ENCODE data around the gene EFCAB8.

Gene EFCAB8

DNA sequence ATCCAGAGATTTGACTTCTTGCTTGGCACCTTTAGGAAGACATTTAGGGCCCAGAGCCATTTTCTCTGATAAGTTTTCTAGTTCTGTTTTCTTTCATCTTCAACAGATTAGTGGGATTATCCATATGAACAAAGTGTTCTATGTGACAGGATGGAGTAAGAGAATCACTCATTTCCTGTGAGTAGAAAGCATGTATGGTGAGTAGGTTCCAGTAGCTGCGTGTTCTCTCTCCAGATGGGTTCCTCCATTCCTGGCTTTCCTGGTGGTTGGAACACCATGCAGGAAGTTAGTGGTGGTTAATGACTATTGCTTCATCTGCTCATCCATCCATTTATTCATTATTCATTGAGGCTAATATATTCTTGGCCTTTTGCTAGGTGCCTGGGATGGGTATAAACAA is 54.0 kb downstream of the EFCAB8 start:
- H3K27me3 ChIP-seq (ENCODE audit: insufficient read depth, low read length): peaks cover 3% of the 10 kb centered on the region
- no peaks in the 10 kb centered on the region for H3K4me1 ChIP-seq (ENCODE audit: insufficient read depth, low read length)
- no peak overlapping the region for H3K4me3 ChIP-seq (ENCODE audit: low read length)
- H3K36me3 ChIP-seq (ENCODE audit: insufficient read depth, low read length): no peaks in the 10 kb centered on the region
- H3K9me3 ChIP-seq (ENCODE audit: low read length): no peaks in the 10 kb centered on the region
- no peak overlapping the region for H2AFZ ChIP-seq (ENCODE audit: low read depth, low read length)

DNA sequence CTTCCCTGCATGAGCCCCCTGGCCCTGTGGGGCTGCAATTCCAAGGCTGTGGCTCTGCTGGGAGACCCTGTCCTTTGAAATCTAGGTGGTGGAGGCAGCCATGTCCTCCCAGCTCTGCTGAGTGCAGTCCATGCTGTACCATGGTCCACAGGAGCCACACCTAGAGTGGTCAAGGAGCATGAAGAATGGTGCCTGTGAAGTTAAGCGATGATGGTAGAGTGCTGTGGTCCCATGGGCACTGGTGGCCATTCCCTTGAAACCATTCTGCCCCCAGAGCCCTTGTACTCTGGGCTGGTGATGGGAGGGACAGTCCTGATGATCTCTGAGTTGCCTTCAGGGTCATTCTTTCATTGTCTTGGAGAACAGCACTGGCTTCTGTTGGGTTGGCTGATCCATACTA is 55.3 kb downstream of the EFCAB8 start:
- Histone ChIP-seq H3K27me3 (ENCODE audit: insufficient read depth, low read length) (peaks cover 7% of the 10 kb centered on the region), H2AFZ (ENCODE audit: low read depth, low read length) (no peak overlapping the region), H3K4me1 (ENCODE audit: insufficient read depth, low read length) (no peaks in the 10 kb centered on the region)

DNA sequence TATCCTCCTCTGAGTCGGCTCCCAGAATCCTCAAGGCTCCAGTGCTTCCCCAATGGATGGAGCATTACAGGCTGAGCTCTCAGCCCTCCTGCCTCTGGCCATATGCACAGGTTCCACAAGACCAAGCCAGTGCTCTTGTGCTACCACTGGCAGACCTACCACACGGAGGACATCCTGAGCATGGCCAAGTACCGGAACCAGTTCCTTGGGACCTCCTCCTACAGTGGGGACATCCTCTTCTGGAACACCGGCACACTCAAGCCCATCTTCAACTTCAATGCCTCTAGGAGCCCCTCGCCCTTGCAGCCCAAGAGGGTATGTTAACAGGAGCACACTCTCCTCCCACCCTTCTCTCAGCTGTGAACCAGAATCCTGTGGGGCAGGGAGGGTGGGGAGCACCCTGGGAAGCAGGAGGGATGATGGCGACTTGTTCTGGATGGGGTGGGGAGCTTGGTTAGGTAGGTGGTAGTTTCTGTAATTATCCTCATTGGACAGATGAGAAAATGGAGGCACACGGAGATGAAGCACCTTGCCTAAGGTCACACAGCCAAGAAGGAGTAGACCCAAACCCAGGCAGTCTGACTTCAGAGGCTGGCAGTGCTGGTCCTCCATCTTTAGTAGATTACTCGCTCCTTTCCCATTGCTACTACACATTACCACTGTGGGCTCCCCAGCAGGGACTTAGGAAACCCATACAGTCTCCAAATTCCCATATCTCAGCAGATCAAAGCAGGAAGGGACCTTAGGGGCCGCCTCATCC is 58.6 kb downstream of the EFCAB8 start:
- H3K4me3 ChIP-seq (ENCODE audit: low read length): no peak overlapping the region
- no peaks in the 10 kb centered on the region for H3K36me3 ChIP-seq (ENCODE audit: insufficient read depth, low read length)
- H3K4me1 ChIP-seq (ENCODE audit: insufficient read depth, low read length): no peaks in the 10 kb centered on the region
- H3K27me3 ChIP-seq (ENCODE audit: insufficient read depth, low read length): peaks cover 13% of the 10 kb centered on the region
- no peak overlapping the region for H2AFZ ChIP-seq (ENCODE audit: low read depth, low read length)
- H3K9me3 ChIP-seq (ENCODE audit: low read length): no peaks in the 10 kb centered on the region

More for the DNA sequence above, 55.3 kb downstream of the EFCAB8 start:
- Histone ChIP-seq H3K9me3 (ENCODE audit: low read length) (no peaks in the 10 kb centered on the region), H3K36me3 (ENCODE audit: insufficient read depth, low read length) (no peaks in the 10 kb centered on the region), H3K4me3 (ENCODE audit: low read length) (no peak overlapping the region)

DNA sequence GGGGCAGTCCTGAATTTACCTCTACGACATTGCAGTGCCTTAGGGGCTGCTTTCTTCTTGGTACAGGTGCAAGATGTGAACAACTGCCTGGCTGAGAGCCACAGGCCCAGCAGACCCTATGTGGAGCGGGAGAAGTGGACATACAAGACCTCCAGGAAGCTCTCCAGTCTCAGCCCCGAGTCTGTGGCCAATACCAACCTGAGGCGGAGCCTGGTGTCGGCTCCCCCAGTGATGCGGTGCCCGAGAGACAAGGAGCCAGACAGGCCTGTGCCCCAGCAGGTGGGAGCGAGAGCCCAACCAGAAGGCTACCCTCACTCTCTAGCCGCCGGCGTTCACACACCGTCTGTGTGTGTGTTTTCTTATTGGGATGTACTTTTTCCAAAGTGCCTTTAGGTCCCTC is 59.6 kb downstream of the EFCAB8 start:
- Histone ChIP-seq H3K36me3 (ENCODE audit: insufficient read depth, low read length) (no peaks in the 10 kb centered on the region), H3K9me3 (ENCODE audit: low read length) (no peaks in the 10 kb centered on the region), H3K4me1 (ENCODE audit: insufficient read depth, low read length) (no peaks in the 10 kb centered on the region), H3K27me3 (ENCODE audit: insufficient read depth, low read length) (peaks cover 13% of the 10 kb centered on the region), H2AFZ (ENCODE audit: low read depth, low read length) (no peak overlapping the region), H3K4me3 (ENCODE audit: low read length) (no peak overlapping the region)

DNA sequence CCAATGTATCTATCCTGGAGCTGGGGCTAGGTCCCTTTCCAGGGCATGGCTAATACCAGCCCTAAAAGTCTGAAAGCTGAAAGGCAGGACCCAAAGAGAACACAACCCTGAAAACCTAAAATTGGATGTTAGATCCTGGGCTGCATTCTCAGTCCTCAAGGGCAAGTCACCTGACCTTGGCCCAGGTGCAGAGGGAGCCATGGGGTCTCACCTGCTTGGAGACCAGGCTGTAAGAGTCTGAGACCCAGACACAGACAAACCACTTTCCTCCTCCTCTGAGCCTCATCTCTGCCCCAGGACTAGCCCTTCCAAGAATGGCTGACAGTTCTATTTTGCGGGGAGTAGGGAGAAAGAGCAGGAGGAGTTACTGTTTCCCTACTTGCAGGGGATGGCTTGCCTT is 60.0 kb downstream of the EFCAB8 start:
- H3K36me3 ChIP-seq (ENCODE audit: insufficient read depth, low read length): no peaks in the 10 kb centered on the region
- H3K9me3 ChIP-seq (ENCODE audit: low read length): no peaks in the 10 kb centered on the region
- no peak overlapping the region for H2AFZ ChIP-seq (ENCODE audit: low read depth, low read length)
- no peaks in the 10 kb centered on the region for H3K4me1 ChIP-seq (ENCODE audit: insufficient read depth, low read length)
- no peak overlapping the region for H3K4me3 ChIP-seq (ENCODE audit: low read length)
- peaks cover 13% of the 10 kb centered on the region for H3K27me3 ChIP-seq (ENCODE audit: insufficient read depth, low read length)

GRCh38 chr20:32920066-32920465 is 61.3 kb downstream of the EFCAB8 start:
- H3K4me1 ChIP-seq (ENCODE audit: insufficient read depth, low read length): no peaks in the 10 kb centered on the region
- H3K9me3 ChIP-seq (ENCODE audit: low read length): no peaks in the 10 kb centered on the region
- no peak overlapping the region for H3K4me3 ChIP-seq (ENCODE audit: low read length)
- H2AFZ ChIP-seq (ENCODE audit: low read depth, low read length): no peak overlapping the region
- H3K27me3 ChIP-seq (ENCODE audit: insufficient read depth, low read length): peaks cover 13% of the 10 kb centered on the region
- no peaks in the 10 kb centered on the region for H3K36me3 ChIP-seq (ENCODE audit: insufficient read depth, low read length)

DNA sequence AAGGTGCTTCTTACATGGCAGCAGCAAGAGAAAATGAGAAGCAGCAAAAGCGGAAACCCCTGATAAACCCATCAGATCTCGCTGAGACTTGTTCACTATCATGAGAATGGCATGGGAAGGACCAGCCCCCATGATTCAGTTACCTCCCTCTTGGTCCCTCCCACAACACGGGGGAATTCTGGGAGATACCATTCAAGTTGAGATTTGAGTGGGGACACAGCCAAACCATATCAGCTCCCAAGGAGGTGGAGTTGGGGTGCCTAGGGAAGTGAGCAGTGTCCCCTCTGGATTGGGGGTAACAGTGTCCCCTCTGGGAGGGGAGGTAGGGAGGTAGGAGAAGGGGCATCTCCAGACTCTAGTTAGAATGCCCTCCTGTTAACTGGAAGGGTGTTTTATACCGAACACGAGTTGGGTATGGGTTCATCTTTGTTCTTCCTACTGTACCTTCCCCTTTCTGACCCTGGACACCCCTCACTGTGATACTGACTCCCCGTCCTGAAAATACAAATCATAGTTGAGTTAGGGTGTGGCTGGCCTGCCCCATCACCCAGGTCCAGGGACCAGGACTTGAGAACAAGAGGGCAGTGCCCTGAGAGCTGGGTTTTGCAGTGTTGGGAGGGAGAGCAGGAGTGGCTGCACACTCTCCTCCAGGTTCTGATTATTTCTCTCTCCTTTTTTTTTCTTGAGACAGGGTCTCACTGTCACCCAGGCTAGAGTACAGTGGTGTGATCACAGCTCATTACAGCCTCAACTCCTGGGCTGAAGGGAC is 62.0 kb downstream of the EFCAB8 start:
- Histone ChIP-seq H3K36me3 (ENCODE audit: insufficient read depth, low read length) (no peaks in the 10 kb centered on the region), H3K4me1 (ENCODE audit: insufficient read depth, low read length) (no peaks in the 10 kb centered on the region), H2AFZ (ENCODE audit: low read depth, low read length) (no peak overlapping the region), H3K27me3 (ENCODE audit: insufficient read depth, low read length) (peaks cover 13% of the 10 kb centered on the region), H3K4me3 (ENCODE audit: low read length) (no peak overlapping the region), H3K9me3 (ENCODE audit: low read length) (no peaks in the 10 kb centered on the region)

GRCh38 chr20:32922466-32922865 is 63.7 kb downstream of the EFCAB8 start:
- no peak overlapping the region for H3K4me3 ChIP-seq (ENCODE audit: low read length)
- H2AFZ ChIP-seq (ENCODE audit: low read depth, low read length): no peak overlapping the region
- peaks cover 11% of the 10 kb centered on the region for H3K27me3 ChIP-seq (ENCODE audit: insufficient read depth, low read length)
- H3K36me3 ChIP-seq (ENCODE audit: insufficient read depth, low read length): no peaks in the 10 kb centered on the region
- no peaks in the 10 kb centered on the region for H3K4me1 ChIP-seq (ENCODE audit: insufficient read depth, low read length)
- no peaks in the 10 kb centered on the region for H3K9me3 ChIP-seq (ENCODE audit: low read length)

GRCh38 chr20:32924781-32925180 is 66.1 kb downstream of the EFCAB8 start:
- Histone ChIP-seq H3K27me3 (ENCODE audit: insufficient read depth, low read length) (peaks cover 4% of the 10 kb centered on the region), H3K36me3 (ENCODE audit: insufficient read depth, low read length) (no peaks in the 10 kb centered on the region), H3K9me3 (ENCODE audit: low read length) (no peaks in the 10 kb centered on the region), H3K4me1 (ENCODE audit: insufficient read depth, low read length) (no peaks in the 10 kb centered on the region), H3K4me3 (ENCODE audit: low read length) (no peak overlapping the region), H2AFZ (ENCODE audit: low read depth, low read length) (no peak overlapping the region)

- Histone ChIP-seq H3K4me1 (ENCODE audit: insufficient read depth, low read length) (no peaks in the 10 kb centered on the region), H3K9me3 (ENCODE audit: low read length) (no peaks in the 10 kb centered on the region), H3K4me3 (ENCODE audit: low read length) (no peak overlapping the region), H3K27me3 (ENCODE audit: insufficient read depth, low read length) (peaks cover 2% of the 10 kb centered on the region), H2AFZ (ENCODE audit: low read depth, low read length) (no peak overlapping the region), H3K36me3 (ENCODE audit: insufficient read depth, low read length) (no peaks in the 10 kb centered on the region)
Observed at GRCh38 chr20:32925481-32926196, 66.9 kb downstream of the EFCAB8 start.

DNA sequence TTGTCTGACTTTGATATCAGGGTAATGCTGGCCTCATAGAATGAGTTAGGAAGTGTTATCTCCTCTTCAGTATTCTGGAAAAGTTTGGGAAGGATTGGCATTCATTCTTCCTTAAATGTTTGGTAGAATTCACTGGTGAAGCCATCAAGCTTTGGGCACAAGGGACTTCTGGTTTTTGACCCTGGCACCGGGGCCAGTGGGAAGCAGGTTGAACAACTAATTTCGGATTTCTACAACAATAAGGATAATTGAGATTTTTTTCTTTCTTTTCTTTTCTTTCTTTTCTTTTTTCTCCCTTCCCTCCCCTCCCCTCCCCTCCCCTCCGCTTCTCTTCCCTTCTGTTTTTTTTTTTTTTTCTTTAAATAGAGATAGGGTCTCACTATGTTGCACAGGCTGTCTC is 70.4 kb downstream of the EFCAB8 start:
- Histone ChIP-seq H3K4me1 (ENCODE audit: insufficient read depth, low read length) (no peaks in the 10 kb centered on the region), H3K4me3 (ENCODE audit: low read length) (no peak overlapping the region), H3K36me3 (ENCODE audit: insufficient read depth, low read length) (no peaks in the 10 kb centered on the region), H2AFZ (ENCODE audit: low read depth, low read length) (no peak overlapping the region), H3K27me3 (ENCODE audit: insufficient read depth, low read length) (no peaks in the 10 kb centered on the region), H3K9me3 (ENCODE audit: low read length) (no peaks in the 10 kb centered on the region)

DNA sequence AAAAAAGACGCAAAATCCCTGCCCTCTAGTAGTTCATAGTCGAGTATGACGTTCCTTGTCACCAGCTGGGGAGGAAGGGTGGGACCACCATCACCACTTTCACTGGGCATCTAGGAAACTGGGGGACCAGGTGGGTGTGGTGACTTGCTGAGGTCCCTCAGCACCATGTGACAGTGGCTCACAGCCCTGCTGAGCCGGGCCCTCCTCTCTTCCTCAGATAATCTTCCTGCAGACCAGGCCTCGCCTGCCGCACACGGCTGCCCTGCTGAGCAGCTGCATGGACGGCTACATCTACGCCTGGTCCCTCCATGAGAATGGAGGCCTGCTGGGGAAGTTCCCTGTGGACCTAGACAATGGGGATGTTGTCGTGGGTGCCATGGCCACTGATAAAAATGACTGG is 71.5 kb downstream of the EFCAB8 start:
- H3K27me3 ChIP-seq (ENCODE audit: insufficient read depth, low read length): no peaks in the 10 kb centered on the region

GRCh38 chr20:32930701-32931100 is 72.0 kb downstream of the EFCAB8 start:
- Histone ChIP-seq H3K27me3 (ENCODE audit: insufficient read depth, low read length) (no peaks in the 10 kb centered on the region), H3K9me3 (ENCODE audit: low read length) (no peaks in the 10 kb centered on the region)

More for the DNA sequence above, 71.5 kb downstream of the EFCAB8 start:
- Histone ChIP-seq H3K9me3 (ENCODE audit: low read length) (no peaks in the 10 kb centered on the region), H2AFZ (ENCODE audit: low read depth, low read length) (no peak overlapping the region), H3K4me3 (ENCODE audit: low read length) (no peak overlapping the region), H3K4me1 (ENCODE audit: insufficient read depth, low read length) (no peaks in the 10 kb centered on the region), H3K36me3 (ENCODE audit: insufficient read depth, low read length) (no peaks in the 10 kb centered on the region)

More at GRCh38 chr20:32930701-32931100, 72.0 kb downstream of the EFCAB8 start:
- no peak overlapping the region for H3K4me3 ChIP-seq (ENCODE audit: low read length)
- H3K36me3 ChIP-seq (ENCODE audit: insufficient read depth, low read length): no peaks in the 10 kb centered on the region
- H2AFZ ChIP-seq (ENCODE audit: low read depth, low read length): no peak overlapping the region
- no peaks in the 10 kb centered on the region for H3K4me1 ChIP-seq (ENCODE audit: insufficient read depth, low read length)

Data from neuron (in vitro differentiated cells).